Pancreas (tissue), 10 donors: ENCODE results near the gene PGK1. TPM values are rescaled to one million over a fixed set of nuclear protein-coding genes. Genes with fewer than 3 reads are reported as not detected.
A peak's percentile ranks its signal among the peaks of the same experiment; 100 is the strongest.

Experiments used
- ATAC-seq, 4 donors: fragments of 200-7000 bp; cut with Tn5 transposase; one replicate each; pipeline versions ENCODE4 v1.8.0 to v1.9.1; 2020; ENCODE audit warnings: mild to moderate bottlenecking in 4 of 4, moderate library complexity in 4 of 4
- DNase-seq, 6 donors: peaks; one replicate each; pipeline ENCODE4 v3.0.0-alpha.2; 2020
- FAIRE-seq: peaks from 2 replicates; lab custom pipeline; 2012; peaks lifted over from hg19 to GRCh38; lab: Jason Lieb, UNC
- H3K27ac ChIP-seq, 4 donors: fragments of 200-600 bp; sonication (generic); 1 replicate in 3 of 4; 2 replicates in 1 of 4; pipeline versions ENCODE4 v1.5.0 to v1.8.0; 2020
- H3K27me3 ChIP-seq, 4 donors: fragments of 200-600 bp; one replicate each; pipeline ENCODE4 v1.8.0; 2021
- H3K36me3 ChIP-seq, 3 donors: fragments of 200-600 bp; sonication (generic) in 1 of 3; one replicate each; pipeline versions ENCODE4 v1.5.0 to v1.8.0; 2020 to 2021
- H3K4me1 ChIP-seq, 3 donors: fragments of 200-600 bp; one replicate each; pipeline ENCODE4 v1.8.0; 2021
- H3K4me3 ChIP-seq, 4 donors: fragments of 200-600 bp; sonication (generic) in 2 of 4; one replicate each; pipeline versions ENCODE4 v1.5.0 to v1.8.0; 2020 to 2021
- H3K9me3 ChIP-seq, 4 donors: fragments of 200-600 bp; one replicate each; pipeline ENCODE4 v1.8.0; 2021
- WGBS, 2 donors: extraction: QIAGEN DNeasy Blood & Tissue Kit; methylation state at CpG; one replicate each; pipeline ENCODE4 v1.1.7; 2013; 5-methylcytosine and 5-hydroxymethylcytosine counted together
- intact Hi-C, 3 donors: fragments of 100-400 bp; cut with DNase I; formaldehyde crosslinking; loops; one replicate each; pipeline versions ENCODE4 v1.11.1 to v1.14.2; 2022
- polyA plus RNA-seq, 2 donors: library from polyadenylated mRNA; stranded (reverse); fragments of 200-250 nt; gene quantifications; one replicate each; pipeline ENCODE4 v1.2.3, GENCODE V29; 2013
- total RNA-seq, 6 donors: library from RNA; stranded (reverse); fragmentation: NEBNext Ultra II Directional in 4 of 6; extraction: Animal tissue kit (Norgen Biotek cat#: 25700) in 4 of 6; gene quantifications; one replicate each; pipeline versions ENCODE4 v1.2.1 to v1.2.4, GENCODE V29; 2021 to 2023
- TF ChIP-seq, protein P1 (sequence below), 4 donors: fragments of 200-600 bp; sonication (generic) in 3 of 4; IDR thresholded peaks; one replicate each; pipeline versions ENCODE4 v1.5.0 to v1.8.0; 2021; ENCODE audit warnings: antibody characterized with exemption in 4 of 4
- donor health status: healthy with polysubstance abuse.
- donor health status: DM: no; HTN: no; CAD: no; lungs with moderate emphysema.
- donor health status: DM: no; HTN: no; CAD: no.
- donor health status: control.
- donor health status: control.
- donor health status: Bipolar disorder and iron deficiency.
- donor health status: DM: yes; HTN: yes; CAD: no.
- donor health status: DM: no; HTN: no; CAD: no.
- donor health status: DM: no; HTN: no; CAD: no.
- donor health status: DM: yes; HTN: yes; CAD: no.

PGK1 gene
- total and polyA plus RNA-seq, 8 donors = 27.0 to 120 (median 69.6) TPM

DNA sequence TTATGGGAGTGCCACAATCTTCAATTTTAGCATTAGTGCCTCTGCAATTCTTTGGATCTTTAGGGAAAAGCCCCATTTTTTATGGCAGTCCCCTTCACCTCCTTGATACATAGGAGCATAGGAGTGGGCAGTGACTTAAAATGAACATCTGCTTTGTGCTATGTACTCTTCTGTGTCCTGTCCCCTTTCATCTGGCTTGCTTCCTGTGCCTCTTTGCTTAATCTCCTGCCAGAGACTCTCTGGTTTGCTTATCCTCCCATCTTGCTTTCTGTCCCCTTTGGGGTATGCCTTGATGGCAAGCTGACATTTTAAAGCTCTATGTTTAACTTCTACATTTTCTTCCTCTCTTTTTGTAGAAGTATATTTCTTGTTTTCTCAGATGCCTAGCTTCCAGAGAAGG, 12.3 kb downstream of the PGK1 start:
- H3K4me3 ChIP-seq = no peak overlapping the region
- DNase-seq (no peak), ATAC-seq (no peak), FAIRE-seq (no peak)
- H3K27me3 ChIP-seq = no peaks in the 10 kb centered on the region
- TF ChIP-seq, protein P1, sequence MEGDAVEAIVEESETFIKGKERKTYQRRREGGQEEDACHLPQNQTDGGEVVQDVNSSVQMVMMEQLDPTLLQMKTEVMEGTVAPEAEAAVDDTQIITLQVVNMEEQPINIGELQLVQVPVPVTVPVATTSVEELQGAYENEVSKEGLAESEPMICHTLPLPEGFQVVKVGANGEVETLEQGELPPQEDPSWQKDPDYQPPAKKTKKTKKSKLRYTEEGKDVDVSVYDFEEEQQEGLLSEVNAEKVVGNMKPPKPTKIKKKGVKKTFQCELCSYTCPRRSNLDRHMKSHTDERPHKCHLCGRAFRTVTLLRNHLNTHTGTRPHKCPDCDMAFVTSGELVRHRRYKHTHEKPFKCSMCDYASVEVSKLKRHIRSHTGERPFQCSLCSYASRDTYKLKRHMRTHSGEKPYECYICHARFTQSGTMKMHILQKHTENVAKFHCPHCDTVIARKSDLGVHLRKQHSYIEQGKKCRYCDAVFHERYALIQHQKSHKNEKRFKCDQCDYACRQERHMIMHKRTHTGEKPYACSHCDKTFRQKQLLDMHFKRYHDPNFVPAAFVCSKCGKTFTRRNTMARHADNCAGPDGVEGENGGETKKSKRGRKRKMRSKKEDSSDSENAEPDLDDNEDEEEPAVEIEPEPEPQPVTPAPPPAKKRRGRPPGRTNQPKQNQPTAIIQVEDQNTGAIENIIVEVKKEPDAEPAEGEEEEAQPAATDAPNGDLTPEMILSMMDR (IDR thresholded peaks at IDR 0.05) = no peak
- no peaks in the 10 kb centered on the region for H3K4me1 ChIP-seq
- H3K27ac ChIP-seq = no peak overlapping the region
- intact Hi-C loops = no loop called here
- H3K36me3 ChIP-seq = peaks cover 0 to 29% (median 12%) of the 10 kb centered on the region in 3 donors
- H3K9me3 ChIP-seq = no peaks in the 10 kb centered on the region

DNA sequence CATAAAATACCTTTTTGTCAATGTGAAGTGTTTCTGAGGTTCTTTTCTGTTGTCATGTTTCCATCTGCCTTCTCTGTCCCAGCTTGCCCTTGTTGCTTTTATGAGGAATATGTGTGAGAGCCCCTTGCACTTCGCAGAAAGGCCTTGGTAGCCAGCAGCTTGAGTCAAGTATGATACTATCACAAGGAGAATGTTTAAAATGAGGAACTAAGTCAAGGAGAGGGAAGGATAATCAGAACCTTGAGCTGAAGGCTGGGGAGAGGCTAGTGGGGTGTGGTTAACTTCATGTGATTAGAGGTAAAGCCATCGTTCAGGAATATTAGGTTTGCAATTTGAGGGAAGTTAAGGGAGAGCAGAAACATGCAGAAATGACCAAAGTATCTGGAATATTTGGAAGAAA, 12.7 kb downstream of the PGK1 start:
- Histone ChIP-seq H3K27me3 (no peaks in the 10 kb centered on the region), H3K4me3 (no peak overlapping the region), H3K27ac (no peak overlapping the region), H3K9me3 (no peaks in the 10 kb centered on the region), H3K4me1 (no peaks in the 10 kb centered on the region), H3K36me3 (peaks cover 0 to 29% (median 12%) of the 10 kb centered on the region in 3 donors)
- intact Hi-C loops = no loop called here
- TF ChIP-seq, protein P1 (IDR thresholded peaks at IDR 0.05) = no peak
- WGBS, 2 donors = 48 to 58% methylated on average over 2 of the region's 2 CpGs
- FAIRE-seq (no peak), DNase-seq (no peak), ATAC-seq (no peak)

DNA sequence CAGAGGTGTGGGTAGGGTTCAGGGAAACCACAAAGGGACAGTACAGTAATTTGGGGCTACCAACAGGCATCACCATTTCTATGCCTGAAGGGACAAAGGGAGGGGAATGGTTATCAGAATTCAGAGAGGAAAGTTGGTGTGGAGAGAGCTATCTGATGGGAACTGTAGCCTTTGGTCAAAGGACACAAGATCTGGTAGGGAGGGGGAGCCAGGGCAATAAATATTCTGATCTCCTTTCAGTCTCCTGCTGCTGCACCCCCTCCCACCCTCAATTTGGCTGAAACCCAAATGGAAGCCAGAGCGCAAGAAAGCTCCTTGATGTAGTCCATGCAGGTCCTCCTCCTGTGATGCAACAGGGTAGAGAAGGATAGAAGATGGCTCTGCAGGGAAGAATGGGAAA, 14.6 kb downstream of the PGK1 start:
- H3K36me3 ChIP-seq = peaks cover 0 to 39% (median 12%) of the 10 kb centered on the region in 3 donors
- no peak for FAIRE-seq
- 84 to 95% methylated on average over 1 of the region's 1 CpG for WGBS, 2 donors

DNA sequence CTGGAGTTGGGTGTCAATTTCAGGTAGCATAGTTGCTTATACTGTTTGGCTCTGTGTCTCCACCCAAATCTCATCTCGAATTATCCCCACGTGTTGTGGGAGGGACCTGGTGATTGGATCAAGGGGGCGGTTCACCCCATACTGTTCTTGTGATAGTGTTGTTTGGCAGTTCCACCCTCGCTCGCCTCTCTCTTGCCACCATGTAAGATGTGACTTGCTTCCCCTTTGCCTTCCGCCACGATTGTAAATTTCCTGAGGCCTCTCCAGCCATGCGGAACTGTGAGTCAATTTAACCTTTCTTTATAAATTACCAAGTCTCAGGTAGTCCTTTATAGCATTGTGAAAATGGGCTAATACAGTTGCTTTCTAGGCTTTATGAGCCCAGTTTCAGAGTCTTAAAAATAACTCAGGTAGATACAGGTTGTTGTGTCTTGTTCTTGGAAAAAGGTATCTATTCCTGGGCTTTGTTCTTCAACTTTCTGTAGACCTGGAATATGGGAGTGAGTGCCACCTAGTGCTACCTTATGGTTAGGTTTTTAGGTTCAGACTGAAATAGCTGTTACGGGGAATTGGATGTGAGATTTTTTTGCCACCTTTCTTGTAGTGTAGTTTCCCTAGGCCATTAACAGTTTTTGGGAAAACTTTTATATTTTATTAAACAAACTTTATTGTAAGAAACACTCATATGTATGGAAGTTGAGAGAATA, 15.6 kb downstream of the PGK1 start:
- H3K36me3 ChIP-seq = peaks cover 0 to 34% (median 9%) of the 10 kb centered on the region in 3 donors
- 68 to 81% methylated on average over 9 of the region's 9 CpGs for WGBS, 2 donors
- intact Hi-C loops = no loop called here
- ATAC-seq = peak in 3 of 4 donors; percentile 63 to 68 (median 65)
- no peaks in the 10 kb centered on the region for H3K27me3 ChIP-seq
- FAIRE-seq = peak; percentile 89
- H3K4me3 ChIP-seq = no peak overlapping the region
- H3K27ac ChIP-seq = no peak overlapping the region
- H3K4me1 ChIP-seq = no peaks in the 10 kb centered on the region
- no peak for DNase-seq
- H3K9me3 ChIP-seq = no peaks in the 10 kb centered on the region
- TF ChIP-seq, protein P1 (IDR thresholded peaks at IDR 0.05) = peak in 1 of 4 donors; percentile 9

More for the DNA sequence above, 14.6 kb downstream of the PGK1 start:
- Histone ChIP-seq H3K27me3 (no peaks in the 10 kb centered on the region), H3K9me3 (no peaks in the 10 kb centered on the region), H3K4me3 (no peak overlapping the region), H3K27ac (no peak overlapping the region), H3K4me1 (no peaks in the 10 kb centered on the region)
- TF ChIP-seq, protein P1 (IDR thresholded peaks at IDR 0.05) = no peak
- ATAC-seq = no peak
- DNase-seq = no peak
- intact Hi-C loops = no loop called here

DNA sequence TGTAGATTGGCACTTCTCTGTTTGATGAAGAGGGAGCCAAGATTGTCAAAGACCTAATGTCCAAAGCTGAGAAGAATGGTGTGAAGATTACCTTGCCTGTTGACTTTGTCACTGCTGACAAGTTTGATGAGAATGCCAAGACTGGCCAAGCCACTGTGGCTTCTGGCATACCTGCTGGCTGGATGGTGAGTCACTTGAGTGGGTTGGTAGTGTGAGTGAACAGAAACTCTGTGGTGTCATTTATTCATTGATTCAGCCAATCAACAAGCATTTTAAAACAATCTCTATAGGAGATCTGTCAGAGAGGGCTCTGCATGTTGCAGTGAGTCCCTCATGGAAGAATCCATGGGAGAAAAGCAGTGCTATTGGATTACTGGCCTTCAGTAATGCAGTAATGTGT, 19.1 kb downstream of the PGK1 start:
- Histone ChIP-seq H3K9me3 (no peaks in the 10 kb centered on the region), H3K4me3 (no peak overlapping the region), H3K27me3 (no peaks in the 10 kb centered on the region), H3K27ac (no peak overlapping the region), H3K4me1 (no peaks in the 10 kb centered on the region), H3K36me3 (peaks cover 0 to 28% (median 2%) of the 10 kb centered on the region in 3 donors)
- ATAC-seq (no peak), FAIRE-seq (no peak), DNase-seq (no peak)
- intact Hi-C loops = no loop called here
- TF ChIP-seq, protein P1 (IDR thresholded peaks at IDR 0.05) = no peak
